GM12873 (cell line): ENCODE results near the gene FOXP1.

Experiments used
- CTCF ChIP-seq: IDR thresholded peaks from 2 replicates; pipeline ENCODE4 v1.5.1; 2012; ENCODE audit warnings: low read depth, mild to moderate bottlenecking, moderate library complexity, low read length, control low read depth; ENCODE audit not compliant: insufficient read depth; ENCODE audit errors: missing control alignments

Gene FOXP1

GRCh38 chr3:71358243-71358642, 225.3 kb downstream of the FOXP1 start:
- no peak for TF ChIP-seq CTCF

GRCh38 chr3:71356265-71356664, 227.3 kb downstream of the FOXP1 start:
- no peak for TF ChIP-seq CTCF

GRCh38 chr3:71355862-71356261, 227.7 kb downstream of the FOXP1 start:
- TF ChIP-seq CTCF, result no peak

- no peak for TF ChIP-seq CTCF
Observed at GRCh38 chr3:71355037-71355436, 228.5 kb downstream of the FOXP1 start.

- TF ChIP-seq CTCF, result no peak
Observed at GRCh38 chr3:71351403-71352149, 232.0 kb downstream of the FOXP1 start.

GRCh38 chr3:71350998-71351397, 232.5 kb downstream of the FOXP1 start:
- no peak for TF ChIP-seq CTCF

- TF ChIP-seq CTCF, result no peak
Observed at GRCh38 chr3:71348831-71349230, 234.7 kb downstream of the FOXP1 start.
